SK-N-DZ (cell line): Measurements from ENCODE around the gene LTBP1.
"Not testable (repeated sequence)": the region's sequence is repeated elsewhere in the genome, so short reads cannot be mapped to it uniquely, and the experiment has no call there.

Source experiments
- DNase-seq: peaks from one replicate; pipeline ENCODE4 v3.0.0-alpha.2; 2015; ENCODE audit warnings: low spot score

LTBP1 gene

DNA sequence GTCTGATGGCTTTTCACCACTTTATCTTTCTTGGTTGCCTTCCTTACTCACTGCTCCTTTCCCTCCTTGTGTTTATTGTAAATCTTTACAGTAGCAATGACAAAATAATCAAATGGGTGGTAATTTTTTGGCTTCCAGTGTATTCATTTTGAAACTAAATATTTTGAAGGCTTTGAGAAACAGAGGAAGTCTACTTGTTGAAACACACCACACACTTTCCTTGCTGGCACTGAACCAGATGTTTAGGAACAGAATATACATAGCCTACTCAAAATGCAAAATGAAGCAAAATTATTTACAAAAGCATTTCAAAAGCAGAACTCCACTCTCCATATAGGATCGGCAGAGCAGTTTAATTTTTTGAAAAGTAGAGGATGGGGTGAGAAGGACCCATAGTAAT is 189.8 kb downstream of the LTBP1 start:
- no peak for DNase-seq

DNA sequence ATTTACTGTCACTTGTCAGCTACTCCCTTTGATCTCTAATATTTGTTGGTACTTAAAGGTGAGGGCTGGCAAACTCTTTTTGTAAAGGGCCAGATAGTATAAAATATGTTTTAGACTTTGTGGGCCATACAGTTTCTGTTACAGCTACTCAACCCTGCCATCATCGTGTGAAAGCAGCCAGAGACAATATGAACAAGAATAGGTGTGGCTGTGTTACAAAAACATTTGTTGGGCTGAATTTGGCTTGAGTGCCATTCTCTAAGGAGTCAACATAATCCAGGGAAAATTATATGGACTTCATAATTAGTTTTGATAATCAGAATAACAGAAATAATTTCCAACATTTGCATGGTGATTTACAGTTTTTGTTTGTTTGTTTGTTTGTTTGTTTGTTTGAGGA is 190.6 kb downstream of the LTBP1 start:
- no peak for DNase-seq

DNA sequence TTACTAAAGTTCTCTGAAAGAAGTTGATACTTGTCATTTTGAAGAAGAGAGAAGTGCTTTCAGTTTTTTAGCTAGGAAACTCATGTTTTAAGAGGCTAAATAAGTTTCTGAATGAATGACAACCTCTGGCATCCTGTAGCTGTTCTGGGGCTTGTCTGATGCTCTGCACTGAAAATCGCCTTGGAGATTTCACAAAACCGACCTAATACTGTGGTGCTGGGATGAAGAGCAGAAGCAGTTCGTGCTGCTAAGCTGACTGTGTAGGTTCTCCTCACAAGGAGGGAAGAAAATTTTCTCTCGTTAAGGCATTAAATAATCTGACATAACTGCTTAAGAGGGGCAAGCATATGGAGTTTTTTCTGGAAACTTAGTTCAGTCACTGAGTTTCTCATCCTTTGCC is 193.2 kb downstream of the LTBP1 start:
- no peak for DNase-seq

DNA sequence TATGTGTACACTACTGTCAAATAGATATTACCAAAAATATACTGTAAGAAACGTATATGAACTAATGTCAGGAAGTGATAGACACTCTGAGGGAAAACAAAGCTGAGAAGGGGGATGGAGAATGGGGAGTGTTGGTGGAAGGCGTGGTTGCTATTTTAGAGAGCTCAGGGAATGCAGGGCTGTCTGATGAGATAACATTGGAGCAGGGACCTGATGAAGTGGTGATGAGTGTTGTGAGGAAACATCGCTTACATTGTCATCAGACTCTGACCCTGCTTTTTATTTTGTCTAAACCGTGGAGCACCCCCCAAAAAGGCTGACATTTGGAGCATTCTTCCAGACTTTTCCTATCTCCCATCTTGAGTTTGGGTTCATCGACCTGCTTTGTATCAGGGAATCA is 194.7 kb downstream of the LTBP1 start:
- DNase-seq: no peak

DNA sequence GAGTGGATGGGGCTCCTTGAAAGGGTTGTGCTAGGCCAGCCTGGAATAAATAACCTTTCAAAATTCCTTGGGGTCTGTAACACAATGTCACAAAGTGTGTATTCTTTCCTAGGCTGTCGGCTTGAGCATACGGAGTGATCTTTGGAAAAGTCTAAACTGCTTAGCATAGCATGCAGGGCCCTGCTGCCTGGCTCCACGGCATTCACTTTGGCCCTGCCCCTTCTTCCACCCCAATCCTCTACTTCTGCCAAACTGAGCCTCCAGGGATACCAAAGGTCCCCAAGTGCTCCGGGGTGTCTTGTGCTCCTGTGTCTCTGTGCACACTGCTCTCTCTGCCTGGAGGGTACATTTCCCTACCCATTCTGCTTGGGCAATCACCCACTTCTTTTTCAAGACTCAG is 196.1 kb downstream of the LTBP1 start:
- no peak for DNase-seq

DNA sequence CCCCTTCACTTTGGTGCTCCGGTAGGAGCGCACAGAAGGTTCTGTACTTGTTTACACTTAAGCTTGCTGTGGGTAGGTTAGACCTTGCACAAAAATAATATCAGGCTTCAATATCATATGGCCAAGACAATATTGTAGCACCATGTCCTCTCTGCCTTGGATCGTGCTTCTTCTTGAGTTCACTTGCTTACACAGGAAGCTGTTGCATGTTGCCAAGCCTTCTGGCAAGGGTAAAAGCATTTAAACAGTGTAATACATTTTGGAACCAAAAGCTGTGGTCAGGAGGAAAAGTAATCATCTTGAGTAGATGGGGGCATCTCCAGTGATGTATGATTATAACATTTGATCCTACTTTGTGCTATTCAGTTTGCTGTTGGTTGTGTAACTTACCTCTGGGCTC is 197.5 kb downstream of the LTBP1 start:
- DNase-seq: no peak

DNA sequence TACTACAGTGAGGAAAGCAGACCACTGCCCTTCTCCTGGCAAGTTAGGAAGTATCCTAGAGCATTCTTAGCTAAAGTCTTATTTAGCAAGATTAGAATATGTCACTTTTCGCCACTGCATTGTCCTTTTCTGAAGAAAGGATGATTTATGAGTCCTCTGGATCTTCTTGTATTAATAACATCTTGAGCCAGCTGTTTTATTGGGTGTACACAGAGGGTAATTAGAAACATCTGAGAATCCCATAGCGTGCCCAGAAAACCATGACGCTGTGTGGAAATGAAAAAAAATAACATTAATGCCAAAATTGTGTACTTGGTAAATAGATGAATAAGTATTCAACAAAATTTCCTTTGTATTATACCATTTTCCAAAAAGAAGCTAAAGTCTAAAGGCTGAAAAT is 198.7 kb downstream of the LTBP1 start:
- DNase-seq: no peak

DNA sequence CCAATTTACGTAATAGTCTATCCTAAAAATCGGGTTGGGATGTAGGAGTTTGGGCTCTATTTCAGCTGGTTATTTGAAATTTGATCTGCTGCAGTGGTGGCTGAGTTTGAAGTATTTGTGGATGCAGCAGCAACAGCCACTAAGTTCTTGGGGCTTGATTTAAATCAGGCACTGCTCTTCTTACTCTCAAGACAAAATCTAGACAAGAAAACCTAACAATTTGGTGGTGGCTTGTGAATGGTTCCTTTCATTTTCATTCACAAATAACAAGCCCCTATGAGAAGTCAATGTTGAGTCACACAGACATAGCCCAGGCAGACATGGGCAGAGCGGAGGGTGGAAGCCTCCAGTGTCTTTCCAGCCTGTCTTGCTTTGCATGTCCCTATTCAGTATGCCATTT is 199.3 kb downstream of the LTBP1 start:
- DNase-seq: no peak

DNA sequence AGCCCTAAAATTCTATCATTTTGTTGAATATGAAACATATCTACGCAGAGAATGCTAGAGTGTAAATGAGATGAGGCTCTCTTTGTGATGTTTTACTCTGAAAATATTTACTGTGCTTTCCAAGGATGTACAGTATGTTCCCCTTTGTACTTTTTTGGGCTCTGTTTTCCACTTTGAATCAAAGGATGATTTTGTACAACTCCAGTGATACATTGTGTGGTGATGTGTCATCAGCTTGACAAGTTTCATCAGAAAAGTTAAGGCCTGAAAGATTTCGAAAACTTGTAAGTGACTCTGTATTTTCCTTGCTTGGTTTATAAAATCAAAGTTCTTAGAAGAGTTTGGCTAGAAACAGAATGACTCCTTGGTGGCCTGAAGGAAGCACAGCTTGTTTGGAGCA is 206.3 kb downstream of the LTBP1 start:
- DNase-seq: no peak

DNA sequence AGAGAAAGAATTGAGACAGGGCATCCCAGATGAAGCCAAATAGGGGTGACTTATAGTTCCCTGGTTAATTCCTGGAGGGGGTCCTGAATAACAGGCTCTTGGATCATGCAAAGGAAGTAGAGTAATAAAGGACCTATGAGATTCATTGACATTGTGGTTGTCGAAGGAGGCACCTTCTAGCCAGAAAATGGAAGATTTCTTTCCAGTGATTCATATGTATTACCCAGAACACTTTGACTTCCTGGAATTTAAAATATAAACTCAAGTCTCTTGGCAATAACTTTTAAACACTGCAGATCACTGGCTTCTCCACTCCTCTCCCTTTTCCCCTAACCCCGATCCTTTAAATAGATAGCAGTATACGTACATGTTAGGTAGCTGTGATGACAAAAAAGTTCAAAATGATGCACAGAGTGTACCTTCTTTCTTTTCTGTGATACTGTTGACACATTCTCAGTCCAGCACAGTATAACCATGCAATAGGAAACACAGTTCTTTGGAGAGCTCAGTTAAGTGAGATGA is 211.8 kb downstream of the LTBP1 start:
- no peak for DNase-seq

DNA sequence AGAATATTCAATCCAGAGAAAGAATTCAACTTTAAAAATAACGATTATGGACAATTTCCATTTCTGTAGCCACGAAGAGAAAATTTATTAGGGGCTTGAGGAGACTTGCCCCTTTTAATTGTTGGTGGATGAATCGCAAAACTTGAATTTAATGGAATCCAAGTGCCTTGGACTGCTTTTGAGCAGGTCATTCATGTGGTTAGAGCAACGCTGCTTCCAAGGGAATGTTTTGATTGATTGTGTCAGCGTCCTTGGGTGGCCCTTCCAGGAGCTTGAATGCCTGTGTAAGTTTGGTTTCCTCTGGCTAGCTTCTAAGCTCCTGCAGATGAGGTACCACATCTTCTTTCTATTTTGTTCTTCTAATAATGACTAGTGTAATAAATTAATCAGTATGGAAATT is 213.4 kb downstream of the LTBP1 start:
- no peak for DNase-seq

DNA sequence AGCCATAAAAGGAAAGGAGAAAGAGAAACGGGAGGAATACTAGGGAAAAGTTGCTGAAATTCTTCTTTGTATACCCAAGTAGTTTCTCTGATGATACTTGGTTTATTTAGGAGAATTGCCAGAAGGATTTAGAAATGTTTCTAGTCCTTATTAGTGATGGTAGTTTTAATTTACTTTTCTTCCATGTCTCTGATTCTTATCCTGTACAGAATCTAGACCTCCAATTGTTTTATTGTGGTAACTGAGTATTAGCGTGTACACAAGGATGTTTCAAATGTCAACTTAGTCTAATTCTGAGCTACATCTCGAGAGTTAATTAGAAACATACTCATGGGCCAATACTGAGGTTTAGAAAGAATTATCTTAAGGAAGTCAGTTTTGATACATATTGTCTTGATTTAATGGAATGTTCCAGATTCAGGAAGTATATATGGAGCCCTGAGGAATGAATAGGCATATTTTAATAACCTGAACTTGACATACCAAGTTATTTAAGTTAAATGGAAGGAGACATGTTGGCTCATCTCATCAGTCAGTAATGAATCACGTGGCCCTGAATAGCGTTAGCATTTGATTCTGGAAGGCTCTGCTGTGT is 219.6 kb downstream of the LTBP1 start:
- DNase-seq: no peak

DNA sequence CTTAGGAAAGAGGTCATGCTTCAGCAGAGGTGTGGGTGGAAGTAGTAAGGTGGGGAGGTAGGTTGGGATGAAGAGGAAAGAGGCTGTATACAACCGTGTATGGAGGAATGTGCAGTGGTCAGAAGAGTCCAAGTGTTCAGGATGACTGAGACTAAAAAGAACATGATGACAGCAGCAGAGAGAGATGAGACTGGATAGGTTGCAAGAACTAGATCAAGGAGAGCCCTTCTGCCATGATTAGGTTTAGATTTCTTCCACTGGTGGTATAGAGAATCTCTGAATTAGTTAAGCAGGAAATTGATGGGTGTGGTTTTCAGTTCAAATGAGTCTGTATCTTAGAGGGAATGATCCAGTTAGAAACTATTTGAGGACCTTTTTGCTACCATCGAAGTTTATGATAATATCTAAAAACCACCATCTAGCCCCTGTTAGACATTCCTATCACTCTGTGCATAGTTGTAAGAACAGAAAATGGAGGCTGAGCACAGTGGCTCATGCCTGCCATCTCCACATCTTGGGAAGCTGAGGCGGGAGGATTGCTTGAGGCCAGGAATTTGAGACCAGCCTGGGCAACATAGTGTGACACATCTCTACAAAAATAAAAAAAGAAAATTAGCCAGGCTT is 221.0 kb downstream of the LTBP1 start:
- DNase-seq: no peak

DNA sequence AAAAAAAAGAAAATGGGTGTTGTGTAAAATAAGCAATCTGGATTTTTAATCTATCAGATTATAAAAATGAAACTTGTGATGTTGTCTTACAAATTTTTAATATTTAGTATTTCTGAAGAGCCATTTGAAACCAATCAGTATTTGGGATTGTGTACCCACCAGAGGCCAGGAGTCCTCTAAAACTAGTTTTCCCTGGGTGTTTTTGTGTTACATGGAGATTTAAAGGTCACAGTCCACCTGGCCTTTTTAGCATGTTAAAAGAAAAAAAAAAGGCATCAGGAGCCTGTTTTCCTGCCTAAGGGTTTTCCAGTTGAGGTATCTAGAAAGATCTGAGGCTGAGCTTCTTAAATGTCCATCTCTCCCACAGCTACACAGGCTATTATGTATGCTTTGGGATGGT is 221.7 kb downstream of the LTBP1 start:
- DNase-seq: no peak

DNA sequence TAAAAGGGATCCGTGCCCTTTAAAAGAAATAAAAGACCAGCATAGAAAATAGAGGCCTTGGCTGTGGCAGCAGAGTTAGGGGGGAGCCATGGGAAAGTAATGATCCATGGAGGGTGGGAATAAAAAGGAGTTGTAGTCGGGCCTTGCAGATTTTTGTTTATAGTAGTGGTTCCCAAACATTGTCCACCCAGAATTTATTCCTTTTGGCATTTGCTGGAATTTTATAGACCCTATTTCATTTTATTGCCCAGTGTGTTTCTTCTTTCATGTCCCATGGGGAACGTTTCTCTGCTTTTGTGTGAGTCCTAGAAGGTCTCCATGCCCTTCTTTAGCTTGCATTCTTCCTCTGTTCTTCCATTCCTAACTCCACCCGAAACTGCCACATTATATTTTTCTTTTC is 222.2 kb downstream of the LTBP1 start:
- no peak for DNase-seq

DNA sequence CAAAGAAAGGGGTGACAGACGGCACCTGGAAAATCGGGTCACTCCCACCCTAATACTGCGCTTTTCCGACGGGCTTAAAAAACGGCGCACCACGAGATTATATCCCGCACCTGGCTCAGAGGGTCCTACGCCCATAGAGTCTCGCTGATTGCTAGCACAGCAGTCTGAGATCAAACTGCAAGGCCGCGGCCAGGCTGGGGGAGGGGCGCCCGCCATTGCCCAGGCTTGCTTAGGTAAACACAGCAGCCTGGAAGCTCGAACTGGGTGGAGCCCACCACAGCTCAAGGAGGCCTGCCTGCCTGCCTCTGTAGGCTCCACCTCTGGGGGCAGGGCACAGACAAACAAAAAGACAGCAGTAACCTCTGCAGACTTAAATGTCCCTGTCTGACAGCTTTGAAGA is 223.5 kb downstream of the LTBP1 start:
- not testable (repeated sequence) for DNase-seq

DNA sequence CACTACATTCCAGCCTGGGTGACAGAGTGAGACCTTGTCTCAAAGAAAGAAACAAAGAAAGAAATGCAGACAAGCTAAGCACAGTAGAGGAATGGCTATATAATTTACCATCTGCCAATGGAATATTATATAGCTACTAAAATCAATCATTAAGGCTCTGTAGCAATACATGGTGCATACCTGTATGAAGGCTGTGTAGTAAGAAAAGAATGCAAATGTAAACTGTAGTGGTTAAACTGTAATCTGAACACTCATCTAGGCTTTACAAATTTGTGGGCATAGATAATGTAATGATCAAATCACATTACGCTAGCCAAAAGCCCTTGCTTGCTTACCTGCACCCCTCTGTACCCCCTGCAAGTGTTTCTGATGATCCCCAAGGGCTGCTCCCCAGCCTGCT is 230.9 kb downstream of the LTBP1 start:
- DNase-seq: no peak

DNA sequence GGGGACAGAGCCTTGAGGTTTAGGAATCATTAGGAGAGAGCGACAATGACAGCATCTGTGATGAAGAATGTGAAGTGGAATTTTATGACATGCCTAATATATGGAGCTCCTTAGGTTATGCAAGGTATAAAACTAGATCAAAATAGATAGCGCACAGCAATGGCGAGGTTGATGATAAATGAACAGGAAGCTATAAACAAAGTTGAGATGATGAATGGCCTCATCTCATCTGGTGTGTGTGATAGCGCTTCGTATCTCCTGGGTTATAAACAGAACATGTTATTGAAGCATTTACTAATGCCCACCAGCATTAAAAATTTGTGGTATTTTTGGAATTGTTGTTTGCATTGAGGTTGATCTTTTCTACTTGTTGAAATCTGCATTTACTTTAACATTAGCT is 231.5 kb downstream of the LTBP1 start:
- no peak for DNase-seq

DNA sequence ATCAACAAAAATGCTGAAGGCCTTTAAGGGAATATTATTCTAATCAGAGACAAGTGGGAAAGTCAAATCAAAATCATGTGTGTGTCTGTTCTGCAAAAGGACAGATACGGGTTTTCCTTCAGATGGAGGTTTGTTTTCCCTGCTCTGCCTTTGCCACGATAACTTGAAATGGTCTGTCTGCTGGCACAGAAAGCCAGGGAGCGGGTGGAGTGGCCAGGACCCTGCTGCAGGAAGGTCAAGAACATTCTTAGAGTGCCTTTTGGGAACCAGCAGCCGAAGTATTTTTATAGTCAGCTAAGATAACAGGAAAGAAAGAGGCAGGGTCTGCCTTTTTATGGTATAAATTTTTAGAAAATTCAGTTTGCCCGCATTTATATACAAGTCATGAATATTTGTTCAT is 234.2 kb downstream of the LTBP1 start:
- no peak for DNase-seq

DNA sequence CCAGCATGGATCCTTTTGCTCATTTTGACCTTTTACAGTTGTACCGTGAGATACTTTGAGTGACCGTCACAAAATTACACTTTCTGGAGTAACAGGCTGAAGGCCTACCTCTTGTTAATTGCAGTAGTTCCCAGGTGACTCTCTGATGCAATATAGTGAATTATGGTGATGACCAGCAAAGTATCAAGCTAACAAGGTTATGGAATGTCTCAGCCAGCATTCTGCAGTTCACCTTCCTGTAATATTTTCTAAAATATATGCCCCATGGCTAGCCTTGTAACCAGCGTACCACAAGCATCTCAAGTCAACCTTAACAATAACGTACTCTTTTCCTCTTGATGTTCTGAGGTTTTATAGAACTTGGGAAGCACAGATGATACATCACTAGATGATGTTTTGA is 234.7 kb downstream of the LTBP1 start:
- no peak for DNase-seq

DNA sequence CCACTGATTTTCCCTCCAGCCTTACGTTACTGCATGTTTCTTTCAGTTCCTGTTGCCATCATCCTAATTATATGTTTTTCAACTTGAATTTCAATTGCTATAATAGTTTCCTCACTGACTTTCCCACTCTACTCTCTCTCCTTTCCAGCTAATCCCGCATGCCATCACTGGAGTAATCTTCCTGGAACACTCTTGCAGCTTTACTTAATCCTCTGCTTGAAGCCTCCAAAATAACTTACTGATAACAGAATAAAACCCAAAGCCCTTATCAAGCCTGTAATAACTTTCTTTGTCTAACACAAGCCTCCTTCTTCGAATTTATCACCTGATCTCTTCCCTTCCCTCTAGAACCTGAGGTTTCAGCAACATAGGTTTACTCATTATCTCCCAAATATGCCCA is 237.3 kb downstream of the LTBP1 start:
- no peak for DNase-seq

DNA sequence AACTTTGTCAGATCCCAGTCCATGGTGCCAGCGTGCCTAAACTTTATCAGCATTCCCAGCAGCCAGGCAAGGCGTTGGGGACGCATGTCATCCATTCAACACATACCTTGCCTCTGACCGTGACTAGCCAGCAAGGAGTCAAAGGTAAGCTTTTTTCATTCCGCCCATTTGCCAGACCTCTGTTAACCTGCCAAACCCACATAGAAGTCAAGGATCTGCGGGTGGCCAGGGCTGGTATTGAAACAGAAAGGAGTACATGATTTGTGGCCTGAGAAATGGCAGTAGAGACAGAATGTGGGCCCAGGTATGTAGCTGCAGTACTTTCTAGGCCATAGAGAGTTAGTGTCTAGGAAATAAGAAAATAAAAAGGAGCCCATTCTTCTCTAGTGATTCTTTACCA is 240.2 kb downstream of the LTBP1 start:
- no peak for DNase-seq

DNA sequence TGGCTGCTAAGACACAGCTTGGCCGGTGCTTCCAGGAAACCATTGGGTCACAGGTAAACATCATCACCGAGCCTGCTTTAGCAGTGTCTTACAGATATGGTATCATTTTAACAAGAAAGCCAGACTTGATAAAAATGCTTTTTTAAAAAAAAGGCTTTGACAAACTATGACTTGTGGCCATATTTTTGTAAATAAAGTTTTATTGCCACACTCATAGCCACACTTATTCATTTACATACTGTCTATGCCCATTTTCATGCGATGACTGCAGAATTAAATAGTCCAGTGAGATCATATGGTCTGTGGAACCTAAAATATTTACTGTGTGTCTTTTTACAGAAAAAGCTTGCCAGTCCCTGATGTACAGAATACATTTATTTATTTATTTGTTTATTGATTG is 242.0 kb downstream of the LTBP1 start:
- no peak for DNase-seq

DNA sequence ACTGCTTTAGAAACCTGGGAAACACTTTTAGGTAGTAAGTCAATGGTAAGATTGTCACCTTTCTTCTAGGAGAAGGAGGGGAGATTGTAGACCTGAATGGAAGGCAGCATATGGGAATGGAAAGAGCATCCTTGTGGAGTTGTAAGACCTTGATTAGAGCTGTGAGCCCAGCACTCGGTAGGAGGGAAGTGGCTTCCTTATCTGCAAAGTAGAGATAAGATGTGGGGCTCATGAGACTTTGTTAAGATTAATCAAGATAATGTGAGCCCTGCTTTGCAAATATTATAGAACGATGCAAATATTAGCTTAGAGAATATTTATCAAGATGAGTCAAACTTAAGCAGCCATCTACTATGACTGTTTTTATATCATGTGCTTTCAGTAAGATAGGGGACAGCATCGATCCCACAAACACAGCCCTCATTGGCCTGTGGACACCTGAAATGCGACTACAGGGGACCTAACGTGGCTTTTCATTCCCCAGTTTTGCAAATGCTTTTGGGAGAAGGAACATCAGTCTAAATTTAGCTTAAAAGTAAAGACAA is 243.7 kb downstream of the LTBP1 start:
- no peak for DNase-seq
